CD14-positive monocyte (primary cell): ENCODE measurements around the gene KCNE4. TPM values are rescaled to one million over a fixed set of nuclear protein-coding genes. Genes with fewer than 3 reads are reported as not detected.
A peak's percentile ranks its signal among the peaks of the same experiment; 100 is the strongest.

ENCODE experiments used
- DNase-seq, 3 donors: peaks; one replicate each; pipeline ENCODE4 v3.0.0-alpha.2; 2011 to 2022
- H2AFZ ChIP-seq: 2 replicates; pipeline ENCODE4 v1.6.0; 2012; ENCODE audit warnings: mild to moderate bottlenecking, low read depth, low read length, inconsistent platforms; ENCODE audit not compliant: insufficient read depth, poor library complexity, severe bottlenecking
- H3K27ac ChIP-seq, 2 donors: 1 replicate in 1 of 2; 2 replicates in 1 of 2; pipeline ENCODE4 v1.5.1; 2012 to 2013; ENCODE audit warnings: low read length in 2 of 2, control low read depth in 1 of 2, inconsistent platforms in 1 of 2, low read depth in 1 of 2, mild to moderate bottlenecking in 1 of 2
- H3K27me3 ChIP-seq, 2 donors: one replicate each; pipeline versions ENCODE4 v1.6.0 to v1.6.1; 2011 to 2013; ENCODE audit warnings: low read length in 2 of 2; ENCODE audit not compliant: control insufficient read depth in 2 of 2, insufficient read depth in 2 of 2
- H3K36me3 ChIP-seq, 2 donors: replicated peaks in 1 of 2; 1 replicate in 1 of 2; 2 replicates in 1 of 2; pipeline versions ENCODE4 v1.5.1 to v1.6.1; 2012 to 2013; ENCODE audit warnings: low read length in 2 of 2, control low read depth in 1 of 2, inconsistent platforms in 1 of 2, mild to moderate bottlenecking in 1 of 2; ENCODE audit not compliant: insufficient read depth in 2 of 2, control insufficient read depth in 1 of 2
- H3K4me1 ChIP-seq, 2 donors: 1 replicate in 1 of 2; 2 replicates in 1 of 2; pipeline versions ENCODE4 v1.5.1 to v1.6.1; 2012 to 2013; ENCODE audit warnings: low read length in 2 of 2, control low read depth in 1 of 2, inconsistent platforms in 1 of 2, mild to moderate bottlenecking in 1 of 2, moderate library complexity in 1 of 2; ENCODE audit not compliant: insufficient read depth in 2 of 2, control insufficient read depth in 1 of 2
- H3K4me2 ChIP-seq: replicated peaks from 2 replicates; pipeline ENCODE3; 2012; ENCODE audit warnings: low read length, moderate library complexity, mild to moderate bottlenecking; ENCODE audit not compliant: poor library complexity, severe bottlenecking; ENCODE audit errors: extremely low read depth
- H3K4me3 ChIP-seq, 3 experiments: fragments of 200-600 bp in 1 of 3; sonication (generic) in 1 of 3; replicated peaks in 1 of 3; 1 replicate in 2 of 3; 2 replicates in 1 of 3; pipeline ENCODE4 v1.5.1; 2011 to 2013; ENCODE audit warnings: low read length in 3 of 3, mild to moderate bottlenecking in 3 of 3, control low read depth in 2 of 3, low read depth in 2 of 3, inconsistent platforms in 1 of 3, moderate library complexity in 1 of 3
- H3K79me2 ChIP-seq: 2 replicates; pipeline ENCODE4 v1.6.0; 2012; ENCODE audit warnings: mild to moderate bottlenecking, control low read depth, inconsistent platforms, low read length, moderate library complexity; ENCODE audit not compliant: insufficient read depth
- H3K9ac ChIP-seq: 2 replicates; pipeline ENCODE4 v1.6.0; 2017; ENCODE audit warnings: low read length, mild to moderate bottlenecking; ENCODE audit not compliant: insufficient read depth, poor library complexity, severe bottlenecking
- H3K9me3 ChIP-seq, 2 donors: replicated peaks in 1 of 2; 1 replicate in 1 of 2; 2 replicates in 1 of 2; pipeline versions ENCODE4 v1.5.1 to v1.6.1; 2012 to 2013; ENCODE audit warnings: low read length in 2 of 2, control low read depth in 1 of 2; ENCODE audit not compliant: control insufficient read depth in 1 of 2, insufficient read depth in 1 of 2
- H4K20me1 ChIP-seq: 2 replicates; pipeline ENCODE4 v1.6.0; 2012; ENCODE audit warnings: mild to moderate bottlenecking, low read length, control low read depth, moderate library complexity; ENCODE audit not compliant: insufficient read depth
- H3K27ac Mint-ChIP-seq, 7 donors: one replicate each; pipeline ENCODE4 v1.8.0; 2020; ENCODE audit warnings: mild to moderate bottlenecking in 7 of 7, mixed read lengths in 7 of 7, moderate library complexity in 6 of 7, inconsistent platforms in 2 of 7
- H3K27me3 Mint-ChIP-seq, 3 donors: one replicate each; pipeline ENCODE4 v1.8.0; 2021 to 2022; ENCODE audit warnings: low read depth in 3 of 3, mild to moderate bottlenecking in 3 of 3, mixed read lengths in 3 of 3, moderate library complexity in 3 of 3, inconsistent platforms in 1 of 3
- H3K36me3 Mint-ChIP-seq, 2 donors: one replicate each; pipeline ENCODE4 v1.8.0; 2020; ENCODE audit warnings: mixed read lengths in 2 of 2, inconsistent platforms in 1 of 2, mild to moderate bottlenecking in 1 of 2
- H3K4me1 Mint-ChIP-seq: one replicate; pipeline ENCODE4 v1.8.0; 2020; ENCODE audit warnings: mild to moderate bottlenecking, mixed read lengths
- H3K4me3 Mint-ChIP-seq, 2 donors: one replicate each; pipeline ENCODE4 v1.8.0; 2020; ENCODE audit warnings: mild to moderate bottlenecking in 2 of 2, mixed read lengths in 2 of 2, moderate library complexity in 1 of 2
- H3K9me3 Mint-ChIP-seq, 7 donors: one replicate each; pipeline ENCODE4 v1.8.0; 2020 to 2022; ENCODE audit warnings: mixed read lengths in 7 of 7, mild to moderate bottlenecking in 6 of 7, moderate library complexity in 6 of 7, inconsistent platforms in 2 of 7
- CTCF ChIP-seq: fragments of 200-600 bp; IDR thresholded peaks from one replicate; pipeline ENCODE4 v1.8.0; 2022; ENCODE audit warnings: antibody characterized with exemption, mild to moderate bottlenecking
- WGBS: methylation state at CpG from one replicate; pipeline ENCODE4 v1.1.5; 2013; ENCODE audit warnings: missing lambda C conversion rate; ENCODE audit not compliant: insufficient coverage; 5-methylcytosine and 5-hydroxymethylcytosine counted together
- intact Hi-C, 2 donors: fragments of 100-400 bp; cut with micrococcal nuclease; formaldehyde crosslinking; loops; one replicate each; pipeline versions ENCODE4 v1.15.0 to v1.15.1; 2023
- polyA plus RNA-seq, 3 donors: library from polyadenylated mRNA; depleted of rRNA in 1 of 3; unstranded in 2 of 3; stranded (reverse) in 1 of 3; fragments of 300-500 nt in 2 of 3; fragments of >200 nt in 1 of 3; fragmentation: Illumina TruSeq in 2 of 3; gene quantifications; 1 replicate in 2 of 3; 2 replicates in 1 of 3; pipeline ENCODE4 v1.2.3, GENCODE V29; 2012 to 2021

Gene KCNE4
- polyA plus RNA-seq, 3 donors: not detected

GRCh38 chr2:223102450-223102849, 50.5 kb downstream of the KCNE4 start:
- Mint-ChIP-seq H3K27me3 (peaks cover 0 to 8% (median 5%) of the 10 kb centered on the region in 3 donors), H3K27ac (no peak overlapping the region), H3K9me3 (no peaks in the 10 kb centered on the region), H3K36me3 (no peaks in the 10 kb centered on the region), H3K4me1 (peaks cover 2% of the 10 kb centered on the region), H3K4me3 (no peak overlapping the region)
- no peaks in the 10 kb centered on the region for H3K79me2 ChIP-seq
- H3K9ac ChIP-seq: no peak overlapping the region
- no peak overlapping the region for H3K4me2 ChIP-seq
- H3K4me3 ChIP-seq: no peak overlapping the region
- no CpG with 5 or more reads among the region's 3 CpGs for WGBS
- H3K27ac ChIP-seq: no peak overlapping the region
- DNase-seq: no peak
- H3K36me3 ChIP-seq: no peaks in the 10 kb centered on the region
- TF ChIP-seq CTCF: no peak
- intact Hi-C loops: no loop called here
- H4K20me1 ChIP-seq: no peaks in the 10 kb centered on the region
- H3K4me1 ChIP-seq: no peaks in the 10 kb centered on the region
- no peak overlapping the region for H2AFZ ChIP-seq
- H3K9me3 ChIP-seq: no peaks in the 10 kb centered on the region
- H3K27me3 ChIP-seq: no peaks in the 10 kb centered on the region

GRCh38 chr2:223104336-223105132, 52.5 kb downstream of the KCNE4 start:
- Mint-ChIP-seq H3K27ac (peak overlapping the region in 1 of 7 donors; percentile 31), H3K4me1 (peaks cover 2% of the 10 kb centered on the region), H3K4me3 (no peak overlapping the region), H3K27me3 (peaks cover 0 to 5% (median 0%) of the 10 kb centered on the region in 3 donors), H3K36me3 (no peaks in the 10 kb centered on the region), H3K9me3 (no peaks in the 10 kb centered on the region)
- no peak overlapping the region for H3K9ac ChIP-seq
- H3K27me3 ChIP-seq: no peaks in the 10 kb centered on the region
- no peaks in the 10 kb centered on the region for H3K79me2 ChIP-seq
- DNase-seq: no peak
- TF ChIP-seq CTCF: no peak
- intact Hi-C loops: no loop called here
- H3K9me3 ChIP-seq: no peaks in the 10 kb centered on the region
- H3K27ac ChIP-seq: no peak overlapping the region
- no peaks in the 10 kb centered on the region for H4K20me1 ChIP-seq
- H3K4me1 ChIP-seq: no peaks in the 10 kb centered on the region
- no peak overlapping the region for H3K4me3 ChIP-seq
- 100% methylated on average over 1 of the region's 8 CpGs for WGBS
- H3K36me3 ChIP-seq: no peaks in the 10 kb centered on the region
- no peak overlapping the region for H3K4me2 ChIP-seq
- no peak overlapping the region for H2AFZ ChIP-seq

Other genes with a start within 250 kb of the KCNE4 start
- gene ACSL3, start 191.2 kb upstream of the KCNE4 start, polyA plus RNA-seq: 10 to 100 TPM in 2 of 3 donors, 1 to 10 TPM in 1; 8.8 to 24.4 (median 19.9) TPM